T follicular helper cell (primary cell): ENCODE data around the gene NGEF.

Source experiments
- DNase-seq: peaks from one replicate; pipeline ENCODE4 v3.0.0-alpha.2; 2020; ENCODE audit warnings: low read depth

The NGEF gene

DNA sequence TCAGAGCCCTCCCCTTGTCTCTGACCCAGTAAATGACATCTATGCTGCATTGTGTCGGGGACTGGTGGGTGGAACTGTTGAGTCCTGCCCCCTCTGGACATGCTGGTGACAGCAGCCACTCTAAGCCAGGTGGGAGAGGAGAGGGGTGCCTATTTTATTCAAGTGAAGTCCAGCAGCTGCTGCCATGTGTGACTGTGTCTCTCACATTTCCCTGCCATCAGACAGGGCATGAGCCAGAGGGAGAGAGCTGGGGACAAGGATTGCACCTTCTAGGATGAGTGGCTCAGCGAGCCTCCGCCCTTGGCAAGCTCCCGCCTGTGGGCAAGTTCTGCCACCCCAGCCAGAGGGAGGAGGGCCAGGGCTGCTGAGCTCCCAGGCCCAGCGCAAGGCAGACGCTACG, 13.7 kb downstream of the NGEF start:
- DNase-seq = no peak

DNA sequence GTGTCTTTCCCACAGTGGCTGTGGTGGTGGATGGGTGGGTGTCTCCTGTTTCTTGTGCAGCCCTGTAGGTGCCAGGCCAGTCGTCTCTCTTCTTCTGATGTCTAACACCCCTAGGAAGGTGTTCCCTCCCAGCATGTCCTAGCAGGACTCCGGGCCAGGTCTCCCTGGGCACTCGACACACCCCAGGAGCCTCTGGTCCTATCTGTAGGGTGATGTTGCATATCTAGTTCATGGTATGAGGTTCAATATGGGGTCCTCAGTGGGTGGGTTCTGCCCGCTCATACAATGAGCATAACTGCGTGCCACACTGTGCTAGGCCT, 14.4 kb downstream of the NGEF start:
- no peak for DNase-seq

- DNase-seq = no peak
Observed at GRCh38 chr2:232997749-232998665, 15.0 kb downstream of the NGEF start.

DNA sequence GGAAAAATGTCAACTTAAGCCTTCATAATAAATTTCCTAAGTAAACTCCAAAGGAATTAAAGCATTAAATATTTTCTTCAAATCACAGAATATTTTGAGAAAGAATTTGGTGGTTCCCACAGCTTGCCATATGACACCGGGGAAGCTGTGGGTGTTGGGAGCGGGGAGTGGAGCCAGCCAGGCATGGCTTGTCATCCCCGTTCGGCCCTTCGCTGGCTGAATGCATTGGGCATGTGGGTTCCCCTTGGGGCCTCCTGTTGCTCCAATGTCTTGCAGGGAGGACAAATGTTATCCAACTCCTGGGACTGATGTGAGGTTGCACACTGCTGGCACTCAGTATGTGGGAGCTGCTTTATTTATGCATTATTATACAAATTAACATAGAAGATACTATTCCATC, 18.6 kb downstream of the NGEF start:
- DNase-seq = no peak

- no peak for DNase-seq
Observed at GRCh38 chr2:232993231-232993821, 19.7 kb downstream of the NGEF start.

GRCh38 chr2:232986155-232986554, 26.9 kb downstream of the NGEF start:
- DNase-seq = no peak

- no peak for DNase-seq
Observed at GRCh38 chr2:232984451-232985207, 28.4 kb downstream of the NGEF start.

DNA sequence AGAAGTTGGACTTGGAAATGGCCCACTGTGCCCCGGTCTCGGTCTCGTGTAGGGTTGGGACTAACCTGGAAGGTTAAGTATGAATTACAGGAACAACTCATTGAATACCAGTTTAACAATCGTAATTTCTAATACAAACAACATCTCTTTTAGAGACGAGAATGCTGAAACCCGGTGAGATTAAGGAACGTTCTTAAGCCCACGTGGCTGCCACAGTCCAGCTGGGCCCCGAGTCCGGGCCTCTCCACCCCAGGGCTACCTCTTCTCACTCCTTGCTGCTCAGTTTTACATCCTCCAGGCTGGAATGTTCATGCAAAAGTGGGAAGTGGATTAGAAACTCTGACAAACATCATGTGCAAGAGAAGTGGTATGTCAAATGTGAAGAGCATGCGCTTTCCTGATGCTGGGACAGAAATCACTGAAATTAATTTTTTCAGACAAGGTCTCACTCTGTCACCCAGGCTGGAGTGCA, 29.4 kb downstream of the NGEF start:
- no peak for DNase-seq

DNA sequence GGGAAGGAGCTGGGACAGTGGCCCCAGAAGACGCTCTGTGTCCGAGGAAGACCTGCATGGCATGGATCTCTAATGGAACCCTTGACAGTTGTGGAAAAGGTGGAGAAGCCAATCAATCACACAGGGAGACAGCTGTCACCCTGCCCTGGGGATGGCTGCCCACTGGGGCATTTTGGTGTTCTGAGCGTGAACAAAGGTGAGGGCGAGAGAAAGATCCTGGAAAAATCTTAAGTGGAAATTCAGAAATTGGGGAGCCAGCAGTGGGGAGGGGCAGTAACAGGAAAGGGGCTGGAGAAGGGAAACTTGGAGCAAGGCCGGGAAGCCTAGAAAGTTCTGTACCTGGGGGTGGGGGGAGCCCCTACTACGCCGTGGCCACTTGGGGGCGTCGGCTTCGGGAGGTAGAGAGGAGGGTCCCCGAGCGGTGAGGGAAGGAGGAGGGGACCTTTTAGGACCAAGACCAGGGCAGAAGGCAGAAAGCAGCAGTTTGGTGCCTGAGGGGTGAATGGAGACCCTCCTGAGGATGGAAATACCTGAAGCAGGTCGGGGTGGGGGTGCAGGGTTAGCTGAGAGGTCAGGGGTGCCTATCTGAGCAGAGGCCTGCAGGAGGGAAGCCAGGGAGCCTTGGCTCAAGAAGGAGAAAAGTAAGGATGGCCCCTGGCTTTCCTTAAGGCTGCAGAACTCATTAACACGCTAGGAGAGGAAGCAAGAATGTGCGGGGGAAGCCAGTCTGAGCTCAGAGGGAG, 30.0 kb downstream of the NGEF start:
- DNase-seq = no peak

- DNase-seq = no peak
Observed at GRCh38 chr2:232981767-232982360, 31.2 kb downstream of the NGEF start.

DNA sequence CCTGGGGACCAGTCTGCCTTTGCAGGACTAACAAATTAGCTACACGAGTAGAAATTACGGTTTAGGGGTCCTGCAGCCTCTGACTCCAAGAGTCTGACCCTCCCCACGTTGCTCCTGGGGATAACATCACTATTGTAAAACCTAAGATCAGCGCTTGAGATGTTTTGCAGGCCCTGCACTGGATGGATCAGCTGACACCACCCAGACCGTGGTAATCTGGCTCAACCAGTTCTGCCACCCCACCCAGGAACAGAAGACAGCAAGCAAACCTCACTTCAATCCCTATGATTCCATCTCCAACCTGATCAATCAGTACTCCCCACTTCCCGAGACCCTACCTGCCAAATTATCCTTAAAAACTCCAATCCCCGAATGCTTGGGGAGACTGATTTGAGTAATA, 31.7 kb downstream of the NGEF start:
- DNase-seq = no peak

DNA sequence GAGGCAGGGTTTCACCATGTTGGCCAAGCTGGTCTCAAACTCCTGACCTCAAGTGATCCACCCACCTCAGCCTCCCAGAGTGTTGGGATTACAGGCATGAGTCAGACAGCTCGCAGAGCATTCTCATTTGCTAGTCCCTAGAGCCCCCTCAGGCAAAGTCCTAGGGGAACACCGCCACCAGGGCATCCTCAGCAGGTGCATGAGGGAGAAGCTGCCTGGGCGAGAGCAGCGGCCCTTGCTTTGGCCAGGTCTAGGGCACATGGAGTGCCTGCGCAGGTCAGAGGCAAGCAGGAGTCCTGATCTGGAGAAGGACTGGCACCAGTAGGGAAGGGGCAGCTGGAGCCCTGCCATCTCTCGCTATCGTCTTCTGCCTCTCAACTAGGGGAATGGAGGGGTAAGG, 32.4 kb downstream of the NGEF start:
- no peak for DNase-seq

- DNase-seq = no peak
Observed at GRCh38 chr2:232979871-232980461, 33.1 kb downstream of the NGEF start.

GRCh38 chr2:232977438-232977971, 35.6 kb downstream of the NGEF start:
- DNase-seq = no peak

DNA sequence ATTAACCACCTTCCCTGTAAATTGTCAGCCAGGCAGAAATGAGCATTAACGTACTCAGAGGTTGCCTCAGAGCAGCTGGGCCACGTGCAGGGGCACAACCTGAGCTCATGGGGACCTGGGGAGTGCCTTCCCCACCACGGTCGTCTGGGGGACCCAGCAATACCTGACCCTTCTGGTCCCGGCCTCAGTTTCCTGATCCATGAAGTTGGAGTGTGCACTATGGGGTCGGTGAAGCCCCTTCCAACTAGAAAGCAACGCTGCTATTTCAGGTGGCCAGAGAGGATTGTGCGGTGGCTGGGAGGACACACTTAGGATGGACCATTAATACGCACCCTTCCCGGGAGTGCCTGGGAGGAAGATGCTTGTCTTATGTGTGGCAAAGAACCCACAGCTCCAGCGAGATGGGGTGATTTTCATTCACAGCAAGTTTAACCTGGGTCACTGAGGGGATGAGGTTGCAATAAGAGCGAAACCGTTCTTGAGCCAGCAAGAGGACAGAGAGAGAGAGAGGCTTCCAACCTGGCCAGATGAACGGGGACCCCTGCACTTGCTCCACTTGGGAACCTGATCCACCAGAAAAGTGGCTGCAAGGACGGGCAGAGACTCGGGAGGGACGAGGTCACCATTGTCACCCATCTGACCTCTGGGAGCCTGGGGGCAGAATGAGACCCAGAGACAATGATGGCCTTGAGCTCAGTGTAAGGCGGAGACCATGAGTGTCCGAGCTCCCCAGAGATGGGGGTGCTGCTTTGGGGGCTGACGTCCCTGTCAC, 36.2 kb downstream of the NGEF start:
- DNase-seq = no peak

- no peak for DNase-seq
Observed at GRCh38 chr2:232976176-232976575, 36.9 kb downstream of the NGEF start.

DNA sequence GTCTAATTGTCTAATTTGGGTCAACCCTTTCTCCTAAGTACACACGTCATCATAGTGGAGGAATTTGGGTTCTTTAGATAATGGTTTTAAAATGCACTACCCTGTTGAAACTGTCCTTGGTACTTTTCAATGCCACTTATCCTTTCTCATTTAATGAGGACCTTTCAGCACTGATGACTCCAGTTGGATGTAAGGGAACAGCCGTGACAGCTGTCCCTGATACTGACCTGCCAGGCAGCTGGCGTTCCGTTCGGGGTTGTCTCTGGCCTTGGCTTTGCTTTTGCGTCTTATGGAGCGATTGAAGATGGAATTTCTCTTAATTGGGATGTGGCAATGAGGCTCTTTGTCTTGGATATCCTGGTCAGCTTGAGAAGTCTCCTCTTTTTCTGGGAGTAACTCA, 38.7 kb downstream of the NGEF start:
- no peak for DNase-seq

GRCh38 chr2:232973796-232974195, 39.3 kb downstream of the NGEF start:
- no peak for DNase-seq

DNA sequence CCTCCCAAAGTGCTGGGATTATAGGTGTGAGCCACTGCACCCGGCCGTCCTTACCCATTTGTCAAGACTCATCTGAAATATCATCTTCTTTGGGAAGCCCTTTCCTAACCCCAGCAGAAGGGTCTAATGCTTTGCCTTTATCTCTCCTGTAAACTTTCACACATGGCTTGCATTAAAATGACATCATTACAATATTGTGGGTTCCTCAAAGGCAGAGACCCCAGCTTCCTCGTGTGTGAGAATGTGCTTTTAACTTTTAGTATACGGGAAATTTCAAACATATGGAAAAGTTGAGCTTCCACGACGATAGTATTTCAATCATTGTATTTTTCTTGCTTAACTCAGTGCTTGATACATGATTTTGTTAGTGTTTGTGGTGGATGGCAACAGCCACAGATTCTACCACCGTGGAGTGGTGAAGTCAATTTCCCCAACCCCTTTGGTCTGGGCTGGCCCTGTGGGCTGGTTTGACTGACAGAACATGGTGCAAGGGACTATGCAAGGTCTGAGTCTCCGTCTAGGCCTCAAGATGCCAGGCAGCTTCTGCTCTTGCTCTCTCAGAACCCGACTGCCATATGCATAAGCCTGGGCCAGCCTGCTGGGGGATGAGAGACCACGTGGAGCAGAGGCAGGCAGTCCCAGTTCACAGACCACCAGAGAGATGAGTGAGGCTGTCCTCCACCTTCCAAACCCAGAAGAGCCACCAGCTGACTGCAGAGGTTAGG, 39.9 kb downstream of the NGEF start:
- no peak for DNase-seq

DNA sequence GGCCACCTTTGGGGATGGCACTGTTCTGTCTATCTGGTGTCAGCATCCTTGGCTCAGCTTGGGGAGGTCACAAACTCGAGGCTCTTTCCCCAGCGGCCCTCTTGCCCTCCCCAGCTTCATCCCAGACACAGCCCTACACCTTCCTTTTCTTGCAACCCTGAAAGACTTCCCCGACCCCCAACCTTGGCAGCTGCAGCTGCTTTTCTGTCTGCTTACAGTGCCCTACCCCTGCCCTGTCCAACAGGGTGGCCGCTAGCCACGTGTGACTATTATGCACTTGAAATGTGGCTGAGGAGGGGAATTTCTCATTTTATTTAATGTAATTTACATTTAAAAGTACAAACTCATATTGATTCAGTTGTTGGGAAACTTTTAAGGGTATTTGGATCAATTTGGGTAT, 41.3 kb downstream of the NGEF start:
- no peak for DNase-seq
